GM19324 (cell line): ENCODE results near the gene COL5A1.

Experiments used
- ATAC-seq: cut with Tn5 transposase; IDR thresholded peaks from one replicate; pipeline ENCODE4 v1.9.1; 2021; ENCODE audit warnings: mild to moderate bottlenecking, moderate library complexity; ENCODE audit not compliant: unreplicated experiment, low FRiP score

The COL5A1 gene

DNA sequence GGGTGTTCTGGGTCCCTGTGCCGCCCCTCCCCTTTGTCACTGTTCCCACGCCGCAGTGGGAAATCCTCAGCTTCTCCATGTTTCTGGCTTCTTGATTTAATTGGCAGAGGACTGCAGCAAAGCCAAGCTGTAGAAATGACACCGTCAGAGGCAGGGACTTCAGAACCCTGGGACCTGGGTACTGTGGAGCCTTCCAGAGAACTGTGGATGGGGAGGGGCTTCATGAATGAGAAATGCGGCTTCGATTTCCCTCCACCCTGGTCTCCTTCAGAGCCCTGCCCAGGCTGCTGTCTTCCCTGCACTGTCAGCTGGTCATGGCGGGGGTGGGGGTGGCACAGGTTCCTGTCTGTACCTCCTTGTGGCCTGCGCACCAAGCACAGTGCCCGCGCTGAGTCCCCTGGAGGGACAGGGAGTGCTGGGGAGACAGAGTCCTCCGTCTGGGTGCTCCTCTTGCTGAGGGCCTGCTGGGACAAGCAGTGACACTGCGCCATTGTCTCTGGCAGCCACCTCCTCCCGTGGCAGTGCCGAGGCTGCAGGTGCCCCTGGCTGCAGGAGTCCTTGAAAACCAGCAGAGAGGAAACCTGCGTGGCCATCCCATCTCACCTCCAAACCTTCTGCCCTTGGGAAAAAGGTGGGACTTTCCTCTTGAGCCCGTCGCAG, 47.2 kb downstream of the COL5A1 start:
- ATAC-seq = no peak

- ATAC-seq = no peak
These were observed 47.9 kb downstream of the COL5A1 start for GRCh38 chr9:134689321-134690181.

- no peak for ATAC-seq
These were observed 48.7 kb downstream of the COL5A1 start for GRCh38 chr9:134690301-134690751.

GRCh38 chr9:134690946-134691694, 49.5 kb downstream of the COL5A1 start:
- ATAC-seq = no peak

- ATAC-seq = no peak
These were observed 50.3 kb downstream of the COL5A1 start for GRCh38 chr9:134691695-134692572.

DNA sequence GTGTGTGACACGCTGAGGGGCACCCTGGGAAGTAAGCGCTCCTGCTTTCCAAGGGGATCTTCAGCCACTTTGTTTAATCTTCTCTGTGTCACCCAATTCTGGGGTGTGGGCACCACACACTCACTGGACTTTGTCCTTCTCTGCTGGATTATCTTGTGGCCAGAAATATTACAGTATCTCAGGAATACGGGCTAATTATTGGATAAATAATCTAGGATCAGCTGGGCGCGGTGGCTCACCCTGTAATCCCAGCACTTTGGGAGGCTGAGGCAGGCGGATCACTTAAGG, 50.9 kb downstream of the COL5A1 start:
- no peak for ATAC-seq

DNA sequence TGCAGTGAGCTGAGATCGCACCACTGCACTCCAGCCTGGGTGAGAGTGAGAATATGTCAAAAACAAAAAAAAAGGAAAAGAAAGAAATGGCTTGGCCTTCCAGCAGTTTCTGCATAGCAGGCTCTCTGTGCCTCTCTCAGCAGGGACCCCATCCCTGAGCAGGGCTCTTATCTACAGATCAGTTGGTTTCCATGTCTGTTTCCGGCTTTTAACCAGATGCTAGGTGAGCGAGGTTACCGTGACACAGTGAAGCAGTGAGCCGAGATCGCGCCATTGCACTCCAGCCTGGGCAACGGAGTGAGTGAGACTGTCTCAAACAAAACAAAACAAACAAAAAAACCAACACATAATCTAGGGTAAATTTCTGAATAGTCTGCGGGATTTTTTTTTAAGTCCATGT, 51.4 kb downstream of the COL5A1 start:
- ATAC-seq = no peak

DNA sequence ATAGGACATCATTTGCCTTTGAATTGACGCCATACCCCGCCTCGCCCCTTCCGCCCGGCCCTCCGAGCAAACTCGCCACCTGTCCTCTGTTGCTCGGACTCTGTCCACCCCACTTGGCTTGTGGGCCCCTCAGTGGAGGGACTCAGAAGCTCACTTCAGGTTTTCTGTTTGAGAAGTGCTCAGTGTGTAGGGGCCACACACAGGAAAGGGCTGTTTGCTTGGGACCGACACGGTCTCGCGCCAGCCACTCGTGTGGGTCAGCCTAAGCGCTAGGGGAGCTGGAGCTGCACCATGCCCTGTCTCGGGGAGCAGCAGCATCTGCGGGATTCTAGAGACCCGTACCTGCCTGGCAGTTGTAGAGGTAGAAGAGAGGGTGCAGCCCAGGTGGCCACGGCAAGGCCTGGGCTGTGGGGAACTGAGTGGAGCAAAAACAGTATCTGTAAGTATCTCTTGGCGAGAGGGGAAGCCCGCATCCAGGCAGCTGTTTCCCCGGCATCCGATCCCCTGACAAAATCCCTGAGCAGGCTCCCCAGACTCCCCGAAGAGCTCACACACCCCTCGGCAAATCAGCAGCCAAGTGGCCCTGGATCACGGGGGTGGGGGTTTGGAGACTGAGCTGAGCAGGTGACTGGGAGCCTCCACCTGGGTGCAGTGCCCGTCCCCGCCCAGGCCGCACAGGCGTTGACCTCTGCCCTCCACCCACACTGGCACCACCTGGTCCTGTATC, 52.2 kb downstream of the COL5A1 start:
- no peak for ATAC-seq

- no peak for ATAC-seq
These were observed 52.7 kb downstream of the COL5A1 start for GRCh38 chr9:134694368-134694665.

- no peak for ATAC-seq
These were observed 53.1 kb downstream of the COL5A1 start for GRCh38 chr9:134694714-134695113.

GRCh38 chr9:134695144-134695543, 53.5 kb downstream of the COL5A1 start:
- no peak for ATAC-seq

GRCh38 chr9:134696433-134696832, 54.8 kb downstream of the COL5A1 start:
- ATAC-seq = no peak

- no peak for ATAC-seq
These were observed 56.5 kb downstream of the COL5A1 start for GRCh38 chr9:134698111-134698510.

DNA sequence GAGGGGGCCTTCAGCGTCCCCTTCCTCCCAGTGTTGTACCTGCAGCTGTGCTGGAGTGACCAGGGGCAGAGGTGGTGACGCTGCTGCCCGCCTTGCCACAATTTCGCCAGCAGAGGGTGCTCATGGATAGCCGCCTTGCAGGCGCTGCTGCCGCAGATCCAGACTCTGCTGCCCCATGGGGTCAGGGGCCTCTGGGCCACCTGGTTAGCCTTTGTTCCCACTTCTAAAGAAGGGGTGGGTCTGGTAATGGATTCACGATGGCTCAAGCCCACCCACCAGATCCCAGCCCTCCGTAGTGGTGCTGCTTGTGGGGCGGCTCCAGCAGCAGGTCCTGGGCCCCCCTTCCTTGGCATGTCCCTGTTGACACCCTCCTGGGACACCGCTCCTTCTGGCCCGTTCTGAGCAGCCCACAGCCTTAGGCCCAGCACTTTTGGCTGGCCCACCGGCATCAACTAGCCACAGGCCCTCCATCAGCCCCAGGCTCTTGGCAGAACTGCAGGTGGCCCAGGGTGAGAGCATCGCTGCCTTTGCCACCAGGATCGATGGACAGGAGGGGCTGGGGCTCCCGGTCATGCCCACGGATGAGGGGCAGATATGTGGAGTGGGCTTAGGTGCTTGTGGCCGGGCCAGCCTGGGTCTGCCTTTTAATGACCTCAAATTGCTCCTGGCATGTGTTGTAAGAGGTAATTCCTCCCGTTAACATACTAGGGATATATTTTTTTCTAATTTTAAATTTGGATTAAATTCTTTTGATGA, 57.2 kb downstream of the COL5A1 start:
- ATAC-seq = no peak

- ATAC-seq = no peak
These were observed 57.7 kb downstream of the COL5A1 start for GRCh38 chr9:134699343-134699740.

DNA sequence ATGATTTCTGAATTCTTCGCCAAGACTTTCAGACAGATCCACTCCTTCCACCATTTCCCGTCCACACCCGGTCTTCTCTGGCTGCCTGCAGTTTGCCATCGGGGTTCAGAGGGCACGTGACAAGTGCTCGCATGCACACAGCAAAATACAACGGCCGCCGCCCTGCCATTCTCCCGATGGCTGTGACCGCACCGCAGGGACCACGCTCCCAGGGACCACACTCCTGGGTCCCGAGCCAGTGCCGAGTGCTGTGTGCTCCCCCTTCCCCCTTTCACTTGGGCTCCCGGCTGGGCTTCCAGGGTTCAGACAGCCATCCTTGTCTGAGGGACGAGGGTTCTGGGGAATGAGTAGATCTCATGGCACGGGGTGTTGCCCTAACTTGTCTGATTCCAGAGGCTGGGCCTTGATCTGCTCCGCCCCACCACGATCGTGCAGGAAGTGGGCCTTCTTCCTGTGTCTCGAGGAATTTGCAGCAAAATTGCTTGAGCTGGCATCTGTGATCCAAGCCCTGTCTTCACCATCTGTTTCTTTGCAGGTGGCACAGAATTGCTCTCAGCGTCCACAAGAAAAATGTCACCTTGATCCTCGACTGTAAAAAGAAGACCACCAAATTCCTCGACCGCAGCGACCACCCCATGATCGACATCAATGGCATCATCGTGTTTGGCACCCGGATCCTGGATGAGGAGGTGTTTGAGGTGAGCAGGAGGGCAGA, 59.2 kb downstream of the COL5A1 start:
- no peak for ATAC-seq

DNA sequence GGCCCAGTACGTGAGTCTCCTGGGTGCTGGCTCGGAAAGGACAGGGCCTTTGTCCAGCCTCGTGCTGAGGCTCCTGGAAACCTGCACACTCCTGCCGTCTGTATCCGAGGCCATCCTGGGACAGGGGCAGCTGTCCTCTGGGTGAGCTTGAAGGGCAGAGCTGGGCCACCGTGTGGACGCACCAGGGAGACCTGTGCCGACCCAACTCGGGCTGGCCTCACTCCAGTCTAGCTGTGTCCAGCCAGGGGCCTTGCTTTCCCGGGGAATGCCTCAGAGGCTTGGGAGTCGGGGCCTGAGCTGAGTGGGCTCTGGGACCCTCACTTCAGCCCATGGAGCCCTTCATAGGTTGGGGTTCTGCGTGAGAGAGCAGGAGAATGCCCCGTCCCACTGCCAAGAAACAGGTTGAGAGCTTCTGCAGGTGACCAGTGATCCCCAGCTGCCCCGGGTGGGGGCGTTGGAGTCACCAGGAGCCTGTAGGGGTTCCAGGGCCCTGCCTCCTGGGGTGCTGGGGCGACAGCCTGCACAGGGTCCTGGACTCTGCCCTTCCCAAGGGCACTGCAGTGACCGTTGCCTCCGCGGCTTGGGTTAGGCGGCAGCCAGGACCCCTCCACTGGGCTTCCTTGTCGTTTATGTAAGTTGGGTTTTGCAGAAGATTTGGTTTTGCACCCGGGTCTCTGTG, 60.1 kb downstream of the COL5A1 start:
- ATAC-seq = no peak

DNA sequence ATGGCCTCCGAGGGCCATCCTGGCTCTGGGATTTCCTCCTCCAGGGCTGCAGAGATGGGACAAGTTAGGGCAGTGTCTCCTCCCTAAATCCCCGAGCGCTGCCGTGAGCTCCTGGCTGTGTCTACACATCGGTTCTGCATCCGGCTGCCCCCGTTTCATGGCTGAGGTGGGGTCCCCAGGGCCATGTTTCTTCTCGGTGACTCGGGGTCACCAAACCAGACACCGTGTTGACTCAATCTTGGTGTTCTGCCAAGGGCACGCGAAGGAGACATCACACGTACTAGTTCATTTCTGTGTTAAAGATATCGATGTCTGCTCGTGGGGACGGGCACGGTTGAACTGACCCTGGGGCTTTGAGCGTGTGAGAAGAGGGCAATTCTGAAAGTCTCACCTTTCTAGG, 60.7 kb downstream of the COL5A1 start:
- no peak for ATAC-seq
